GM18519 (cell line): Measurements from ENCODE around the gene EFS.

Source experiments
- ATAC-seq: cut with Tn5 transposase; IDR thresholded peaks from one replicate; pipeline ENCODE4 v1.9.1; 2021; ENCODE audit warnings: mild to moderate bottlenecking, moderate library complexity; ENCODE audit not compliant: unreplicated experiment, low FRiP score

The EFS gene

GRCh38 chr14:23307687-23308644, 57.0 kb downstream of the EFS start:
- no peak for ATAC-seq

GRCh38 chr14:23307146-23307530, 57.8 kb downstream of the EFS start:
- ATAC-seq, result no peak

GRCh38 chr14:23306412-23307145, 58.4 kb downstream of the EFS start, which contains the start of gene BCL2L2:
Gene BCL2L2 (plus strand): TSS chr14:23306833. CDS start chr14:23307768, 935 bp downstream.
- ATAC-seq, result no peak
